ENCODE results near the gene CCND3.

Gene CCND3

DNA sequence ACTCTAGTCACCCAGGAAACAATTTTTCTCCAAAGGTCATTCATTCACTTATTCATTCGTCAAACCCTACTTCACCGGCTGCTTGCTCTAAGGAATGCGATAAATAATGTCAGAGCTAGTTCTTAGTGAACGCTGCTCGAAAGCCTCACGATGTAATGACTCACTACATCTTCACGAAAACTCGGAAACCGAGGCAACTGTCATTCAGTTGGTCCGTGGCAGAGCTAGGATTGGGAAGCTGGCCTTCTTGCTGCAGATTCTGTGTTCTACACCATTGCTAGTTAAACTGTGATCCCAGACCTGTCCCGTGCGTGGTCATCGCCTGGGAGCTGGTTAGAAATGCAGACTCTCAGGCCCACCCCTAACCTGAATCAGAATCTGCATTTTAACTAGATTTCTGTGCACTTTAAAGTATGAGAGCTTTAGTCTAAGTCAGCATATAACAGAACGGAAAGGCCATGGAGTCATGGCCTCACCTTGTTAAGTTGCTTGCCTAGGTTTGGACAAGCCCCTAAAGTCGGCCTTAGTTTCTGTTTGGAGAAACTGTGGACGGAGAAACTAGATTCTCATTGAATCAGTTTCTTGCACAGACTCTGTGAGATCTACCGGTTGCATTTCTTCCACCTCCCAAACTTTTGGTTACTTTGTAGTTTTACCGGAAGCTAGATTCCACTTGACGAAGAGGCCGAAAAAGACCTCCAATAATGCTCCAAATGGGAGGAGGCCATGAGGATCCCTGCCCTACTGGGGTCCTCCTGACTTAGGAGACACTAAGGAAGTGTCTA is 651 bp upstream of the CCND3 start:
- peaks cover 15% of the 10 kb centered on the region for H3K4me1 ChIP-seq (ENCODE audit: control insufficient read depth, insufficient read depth, low read length)
- no peak overlapping the region for H3K9ac ChIP-seq (ENCODE audit: low read length)
- H3K27me3 ChIP-seq (ENCODE audit: control insufficient read depth, insufficient read depth, low read length) = no peaks in the 10 kb centered on the region
- H3K27ac ChIP-seq (ENCODE audit: low read depth, low read length) = peak overlapping the region; percentile 49
- no peaks in the 10 kb centered on the region for H3K36me3 ChIP-seq (ENCODE audit: control insufficient read depth, insufficient read depth, low read length)
- peak overlapping the region; percentile 50 for H3K4me3 ChIP-seq (ENCODE audit: low read length)

DNA sequence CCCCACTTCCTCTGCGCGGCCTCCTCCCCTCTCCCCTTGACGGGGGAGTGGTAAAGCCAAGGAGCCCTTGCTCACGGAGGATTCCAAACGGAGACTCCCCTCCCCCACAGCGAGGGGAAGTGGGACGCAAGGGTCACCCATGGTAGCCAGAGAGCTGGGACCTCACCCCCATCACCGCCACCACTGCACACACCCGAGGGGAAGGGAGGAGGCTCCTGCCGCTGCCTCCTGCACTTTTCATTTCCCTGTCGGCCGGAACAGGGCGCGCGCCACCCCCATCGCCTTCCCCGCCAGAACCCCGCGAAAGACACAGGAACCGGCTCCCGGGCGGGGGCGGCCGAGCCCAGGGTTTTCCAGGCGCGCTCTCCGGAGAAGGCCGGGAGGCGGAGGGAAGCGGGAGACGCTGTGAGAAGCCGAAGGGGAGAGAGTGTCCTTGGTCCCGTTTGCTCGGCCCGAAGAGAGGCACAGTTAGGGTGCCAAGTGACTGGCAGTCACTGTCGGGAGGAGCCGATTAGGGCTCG is 789 bp downstream of the CCND3 start:
- peak overlapping the region; percentile 94 for H3K4me3 ChIP-seq (ENCODE audit: low read length)
- no peaks in the 10 kb centered on the region for H3K27me3 ChIP-seq (ENCODE audit: control insufficient read depth, insufficient read depth, low read length)
- no peaks in the 10 kb centered on the region for H3K36me3 ChIP-seq (ENCODE audit: control insufficient read depth, insufficient read depth, low read length)
- H3K4me1 ChIP-seq (ENCODE audit: control insufficient read depth, insufficient read depth, low read length) = peaks cover 19% of the 10 kb centered on the region
- H3K27ac ChIP-seq (ENCODE audit: low read depth, low read length) = peak overlapping the region; percentile 65
- H3K9ac ChIP-seq (ENCODE audit: low read length) = peak overlapping the region; percentile 43

DNA sequence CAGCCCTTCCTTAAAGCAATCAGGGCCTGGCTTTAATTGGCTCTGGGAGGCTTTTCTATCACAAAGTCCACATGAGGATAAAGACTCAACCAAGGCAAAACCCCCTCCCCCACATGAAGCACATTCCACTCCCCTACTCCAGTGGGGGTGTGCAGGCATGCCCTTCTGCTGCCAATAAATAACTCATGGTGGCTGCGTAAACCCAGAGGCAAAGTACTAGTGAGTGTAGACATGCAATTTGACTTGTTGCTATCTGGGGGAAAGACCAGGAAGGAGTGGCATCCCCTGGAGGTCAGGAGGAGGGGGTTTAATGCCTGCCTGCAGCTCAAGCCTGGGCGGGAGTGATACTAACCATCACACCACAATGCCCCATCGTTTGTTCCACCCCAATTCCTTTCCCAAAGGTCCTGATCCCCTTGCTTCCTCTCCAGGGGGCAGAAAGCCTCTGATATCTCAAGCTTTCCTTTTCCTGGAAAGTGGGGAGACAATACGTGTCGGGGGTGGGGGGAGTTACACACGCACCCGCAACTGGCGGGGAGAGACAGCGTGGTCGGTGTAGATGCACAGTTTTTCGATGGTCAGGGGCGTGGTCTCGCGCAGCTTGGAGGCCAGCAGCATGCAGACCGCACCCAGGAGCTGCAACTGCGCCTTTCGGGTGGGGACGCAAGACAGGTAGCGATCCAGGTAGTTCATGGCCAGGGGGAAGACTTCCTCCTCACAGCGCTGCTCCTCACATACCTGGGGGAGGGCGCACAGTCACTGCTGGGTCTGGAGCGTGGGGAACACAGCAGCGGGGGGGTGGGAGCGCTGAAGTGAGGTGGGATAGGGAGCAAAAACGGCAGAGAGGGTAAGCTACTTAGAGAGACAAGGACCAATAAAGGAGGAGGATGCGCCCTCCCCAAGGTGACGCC is 1.5 kb downstream of the CCND3 start:
- H3K4me1 ChIP-seq (ENCODE audit: control insufficient read depth, insufficient read depth, low read length) = peaks cover 19% of the 10 kb centered on the region
- no peaks in the 10 kb centered on the region for H3K27me3 ChIP-seq (ENCODE audit: control insufficient read depth, insufficient read depth, low read length)
- H3K9ac ChIP-seq (ENCODE audit: low read length) = peak overlapping the region; percentile 43
- peak overlapping the region; percentile 65 for H3K27ac ChIP-seq (ENCODE audit: low read depth, low read length)
- peaks cover 1% of the 10 kb centered on the region for H3K36me3 ChIP-seq (ENCODE audit: control insufficient read depth, insufficient read depth, low read length)
- peak overlapping the region; percentile 94 for H3K4me3 ChIP-seq (ENCODE audit: low read length)

DNA sequence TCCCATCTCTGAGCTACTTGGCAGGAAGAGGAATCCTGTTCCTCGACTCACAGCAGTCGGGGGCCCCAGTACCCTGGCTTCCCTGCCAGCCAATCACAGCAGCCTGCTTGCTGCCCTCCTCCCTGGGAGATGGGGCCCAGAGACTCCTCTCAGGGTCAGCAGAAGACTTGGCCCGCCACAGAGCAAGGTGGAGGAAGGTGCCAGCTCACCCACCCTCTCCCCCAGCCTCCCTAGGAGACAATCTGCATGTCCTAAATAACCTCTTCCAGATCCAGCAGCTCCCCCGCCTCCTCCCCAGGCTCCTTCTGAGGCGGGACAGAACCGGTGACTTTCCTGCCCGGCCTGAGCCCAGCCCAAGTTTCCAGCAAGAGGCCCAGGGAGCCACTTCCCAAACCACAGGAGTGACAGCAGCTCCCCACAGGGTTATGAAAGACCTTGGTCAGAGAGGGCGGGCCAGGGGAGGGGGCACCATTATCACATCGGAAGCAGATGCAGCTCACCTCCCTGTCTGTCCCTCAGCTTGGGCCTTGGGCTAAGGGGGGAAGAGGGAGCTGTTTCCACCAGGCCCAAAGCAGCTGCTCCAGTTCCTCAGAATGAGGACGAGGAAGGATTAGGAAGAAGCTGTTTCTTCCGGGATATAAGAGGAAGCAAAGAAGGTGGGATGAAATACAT is 2.3 kb downstream of the CCND3 start:
- Histone ChIP-seq H3K27ac (ENCODE audit: low read depth, low read length) (peak overlapping the region; percentile 20), H3K9ac (ENCODE audit: low read length) (no peak overlapping the region), H3K4me1 (ENCODE audit: control insufficient read depth, insufficient read depth, low read length) (peaks cover 19% of the 10 kb centered on the region)

DNA sequence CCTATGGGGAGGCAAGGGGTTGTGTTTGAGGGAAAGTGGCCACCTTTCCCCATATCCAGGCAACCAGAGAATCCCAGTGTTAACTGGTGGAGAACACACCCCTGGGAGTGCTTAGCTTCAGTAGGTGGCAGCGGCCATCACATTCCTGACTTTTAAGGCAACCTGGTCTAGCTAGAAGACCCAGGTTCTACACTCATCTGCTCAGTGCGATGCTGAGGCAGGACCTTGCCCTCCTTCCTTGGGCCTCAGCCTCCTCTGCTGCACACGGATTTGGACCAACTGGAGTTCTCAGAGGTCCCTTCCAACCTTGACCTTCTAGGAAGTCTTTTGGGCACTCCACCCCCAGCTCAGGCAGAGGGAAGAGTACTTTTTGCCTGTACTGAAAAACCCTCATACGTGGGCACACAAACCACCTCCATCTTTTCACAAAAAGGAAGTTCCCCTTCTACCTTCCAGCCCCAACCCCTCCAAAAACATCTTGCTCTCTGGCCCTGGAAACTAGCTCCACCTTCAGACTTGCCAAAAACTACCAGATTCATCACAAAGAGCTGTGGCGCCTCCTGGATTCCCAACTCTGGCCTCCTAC is 2.9 kb downstream of the CCND3 start:
- Histone ChIP-seq H3K9ac (ENCODE audit: low read length) (no peak overlapping the region), H3K36me3 (ENCODE audit: control insufficient read depth, insufficient read depth, low read length) (peaks cover 6% of the 10 kb centered on the region), H3K4me3 (ENCODE audit: low read length) (peak overlapping the region; percentile 9), H3K27me3 (ENCODE audit: control insufficient read depth, insufficient read depth, low read length) (no peaks in the 10 kb centered on the region), H3K27ac (ENCODE audit: low read depth, low read length) (no peak overlapping the region), H3K4me1 (ENCODE audit: control insufficient read depth, insufficient read depth, low read length) (peaks cover 19% of the 10 kb centered on the region)

More for the DNA sequence above, 2.3 kb downstream of the CCND3 start:
- peaks cover 6% of the 10 kb centered on the region for H3K36me3 ChIP-seq (ENCODE audit: control insufficient read depth, insufficient read depth, low read length)
- H3K4me3 ChIP-seq (ENCODE audit: low read length) = no peak overlapping the region
- H3K27me3 ChIP-seq (ENCODE audit: control insufficient read depth, insufficient read depth, low read length) = no peaks in the 10 kb centered on the region

DNA sequence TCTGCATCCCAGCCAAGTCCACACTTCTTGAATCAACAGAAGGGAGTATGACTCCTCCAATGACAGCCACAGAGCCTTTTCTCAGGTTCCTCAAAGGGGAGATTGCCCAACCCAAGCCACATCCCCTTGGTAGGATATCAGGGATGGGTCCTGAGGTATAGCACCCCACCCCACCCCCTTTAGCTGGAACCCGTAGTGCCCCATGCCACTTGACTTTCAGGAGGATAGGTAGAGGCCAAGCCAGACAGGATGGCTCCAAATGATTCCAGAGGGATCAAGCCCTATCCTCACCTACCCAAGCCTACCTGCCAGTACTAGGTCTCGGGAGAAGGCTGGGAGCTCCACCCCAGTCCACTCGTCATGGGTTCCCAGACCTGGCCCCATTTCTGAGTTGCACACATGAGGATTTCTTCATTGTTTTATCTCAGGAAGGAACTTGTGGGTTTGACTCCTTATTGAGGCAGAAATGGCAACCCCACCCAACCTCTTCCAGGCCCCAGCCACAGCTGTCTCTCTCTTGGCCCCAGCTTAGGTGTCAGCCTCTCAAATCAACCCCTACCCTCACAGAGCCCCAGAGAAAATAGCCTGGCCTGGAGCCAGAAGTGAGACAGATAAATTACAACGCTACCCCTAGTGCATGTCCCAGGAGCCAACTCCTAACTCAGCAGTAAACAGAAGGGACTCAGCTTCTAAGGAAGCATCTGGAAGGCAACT is 3.6 kb downstream of the CCND3 start:
- Histone ChIP-seq H3K36me3 (ENCODE audit: control insufficient read depth, insufficient read depth, low read length) (peaks cover 7% of the 10 kb centered on the region), H3K4me1 (ENCODE audit: control insufficient read depth, insufficient read depth, low read length) (peaks cover 19% of the 10 kb centered on the region), H3K27ac (ENCODE audit: low read depth, low read length) (no peak overlapping the region), H3K9ac (ENCODE audit: low read length) (no peak overlapping the region), H3K27me3 (ENCODE audit: control insufficient read depth, insufficient read depth, low read length) (no peaks in the 10 kb centered on the region), H3K4me3 (ENCODE audit: low read length) (peak overlapping the region; percentile 9)

DNA sequence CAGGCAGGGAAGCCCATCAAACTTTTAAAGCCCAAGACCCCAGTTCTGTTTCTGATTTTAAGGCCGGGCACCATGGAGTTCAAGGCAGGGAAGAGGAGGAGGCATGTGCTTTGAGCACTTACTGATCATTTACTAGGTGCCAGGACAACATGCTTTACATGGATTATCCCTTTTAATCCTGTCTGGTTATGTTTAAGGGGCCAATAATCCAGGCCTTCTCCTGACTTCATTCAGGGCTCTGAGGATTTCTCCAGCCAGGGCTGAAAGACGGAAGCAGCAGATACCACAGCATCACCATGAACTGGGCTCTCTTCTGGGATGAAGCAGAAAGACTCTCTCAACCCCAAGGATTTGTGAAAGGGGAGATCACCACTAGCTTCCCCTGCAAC is 4.1 kb downstream of the CCND3 start:
- peaks cover 13% of the 10 kb centered on the region for H3K36me3 ChIP-seq (ENCODE audit: control insufficient read depth, insufficient read depth, low read length)
- no peak overlapping the region for H3K27ac ChIP-seq (ENCODE audit: low read depth, low read length)
- no peak overlapping the region for H3K9ac ChIP-seq (ENCODE audit: low read length)

DNA sequence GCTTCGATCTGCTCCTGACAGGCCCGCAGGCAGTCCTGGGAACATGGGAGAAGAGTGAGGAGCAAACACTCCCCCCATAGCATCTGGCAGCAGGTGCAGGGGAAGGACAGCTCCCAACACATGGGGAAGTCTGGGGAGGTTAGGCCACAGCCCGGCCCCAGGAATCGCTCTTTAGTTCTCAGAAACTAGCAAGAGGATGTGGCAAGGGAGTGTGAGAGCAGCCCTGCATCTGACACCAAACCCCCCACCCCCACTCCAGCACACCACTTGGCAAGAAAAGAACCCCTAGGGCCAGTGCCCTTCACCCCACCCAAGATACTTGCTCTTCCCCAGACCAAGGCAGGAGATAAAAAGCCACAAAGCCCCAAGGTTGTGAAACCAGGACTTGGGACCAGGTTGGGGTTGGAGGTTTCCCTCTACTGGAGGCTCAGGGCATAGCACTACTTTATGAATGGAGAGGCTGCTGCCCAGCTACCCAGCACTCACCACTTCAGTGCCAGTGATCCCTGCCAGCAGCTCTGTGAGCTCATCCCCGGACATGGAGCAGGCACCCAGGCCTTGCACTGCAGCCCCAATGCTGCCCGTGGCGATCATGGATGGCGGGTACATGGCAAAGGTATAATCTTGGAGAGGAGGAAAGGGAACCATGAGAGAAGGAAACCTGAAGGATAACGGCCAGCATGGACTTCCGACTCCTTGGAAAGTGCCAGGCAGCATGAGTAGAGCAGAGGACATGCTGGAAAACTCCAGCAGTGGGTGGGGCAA is 5.4 kb downstream of the CCND3 start:
- H3K36me3 ChIP-seq (ENCODE audit: control insufficient read depth, insufficient read depth, low read length) = peaks cover 23% of the 10 kb centered on the region
- H3K27me3 ChIP-seq (ENCODE audit: control insufficient read depth, insufficient read depth, low read length) = no peaks in the 10 kb centered on the region
- H3K27ac ChIP-seq (ENCODE audit: low read depth, low read length) = peak overlapping the region; percentile 50
- peaks cover 19% of the 10 kb centered on the region for H3K4me1 ChIP-seq (ENCODE audit: control insufficient read depth, insufficient read depth, low read length)
- no peak overlapping the region for H3K9ac ChIP-seq (ENCODE audit: low read length)
- H3K4me3 ChIP-seq (ENCODE audit: low read length) = no peak overlapping the region

More for the DNA sequence above, 4.1 kb downstream of the CCND3 start:
- Histone ChIP-seq H3K27me3 (ENCODE audit: control insufficient read depth, insufficient read depth, low read length) (no peaks in the 10 kb centered on the region), H3K4me1 (ENCODE audit: control insufficient read depth, insufficient read depth, low read length) (peaks cover 19% of the 10 kb centered on the region), H3K4me3 (ENCODE audit: low read length) (no peak overlapping the region)

DNA sequence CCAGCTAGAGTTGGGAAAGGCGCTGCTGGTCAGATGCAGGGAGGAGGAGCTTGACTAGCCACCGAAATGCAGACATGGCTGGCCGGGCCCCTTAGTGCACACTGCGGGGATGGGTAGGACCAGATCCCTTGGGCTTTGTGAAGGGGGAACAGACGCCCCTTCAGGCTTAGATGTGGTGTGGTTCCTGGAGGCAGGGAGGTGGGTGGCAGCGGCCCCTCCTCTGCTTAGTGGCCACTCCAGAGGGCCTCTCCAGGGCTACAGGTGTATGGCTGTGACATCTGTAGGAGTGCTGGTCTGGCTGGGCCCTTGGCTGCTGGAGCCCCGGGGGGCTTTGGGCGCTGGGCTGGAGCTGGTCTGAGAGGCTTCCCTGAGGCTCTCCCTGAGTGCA is 5.9 kb downstream of the CCND3 start:
- Histone ChIP-seq H3K27ac (ENCODE audit: low read depth, low read length) (no peak overlapping the region), H3K4me3 (ENCODE audit: low read length) (no peak overlapping the region), H3K9ac (ENCODE audit: low read length) (no peak overlapping the region), H3K27me3 (ENCODE audit: control insufficient read depth, insufficient read depth, low read length) (no peaks in the 10 kb centered on the region), H3K36me3 (ENCODE audit: control insufficient read depth, insufficient read depth, low read length) (peaks cover 23% of the 10 kb centered on the region), H3K4me1 (ENCODE audit: control insufficient read depth, insufficient read depth, low read length) (peaks cover 19% of the 10 kb centered on the region)

DNA sequence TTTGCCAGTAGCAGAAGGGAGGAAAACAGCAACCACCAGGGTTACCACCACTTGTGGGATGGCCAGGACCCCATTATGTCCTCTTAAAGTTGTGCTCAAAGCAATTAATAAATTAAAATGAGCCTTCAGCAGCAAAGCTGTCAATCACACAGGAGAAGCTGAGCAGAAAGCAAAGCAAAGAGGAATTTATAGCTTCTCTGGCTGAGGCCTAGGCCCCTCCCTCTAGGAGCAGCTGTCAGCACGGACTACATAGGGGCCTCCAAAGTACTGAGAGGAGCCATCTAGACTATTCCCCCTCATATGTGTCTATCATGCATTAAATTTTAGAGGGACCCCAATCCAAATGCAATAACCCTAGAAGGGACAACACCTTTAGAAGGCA is 6.4 kb downstream of the CCND3 start:
- Histone ChIP-seq H3K4me1 (ENCODE audit: control insufficient read depth, insufficient read depth, low read length) (peaks cover 16% of the 10 kb centered on the region), H3K4me3 (ENCODE audit: low read length) (no peak overlapping the region), H3K9ac (ENCODE audit: low read length) (no peak overlapping the region), H3K27ac (ENCODE audit: low read depth, low read length) (no peak overlapping the region), H3K36me3 (ENCODE audit: control insufficient read depth, insufficient read depth, low read length) (peaks cover 28% of the 10 kb centered on the region), H3K27me3 (ENCODE audit: control insufficient read depth, insufficient read depth, low read length) (no peaks in the 10 kb centered on the region)
